CD4-positive, alpha-beta T cell (primary cell): Measurements from ENCODE around the gene SLC12A3. TPM values are rescaled to one million over a fixed set of nuclear protein-coding genes. Genes with fewer than 3 reads are reported as not detected.

Experiments
- ATAC-seq: fragments of 200-7000 bp; cut with Tn5 transposase; one replicate; pipeline ENCODE4 v1.10.0; 2022; ENCODE audit warnings: mild to moderate bottlenecking; ENCODE audit not compliant: poor library complexity
- CTCF ChIA-PET: fragments of 350-600 bp; sonication (Branson Sonifier 250); formaldehyde crosslinking; loops from one replicate; lab custom pipeline; 2021; ENCODE audit warnings: antibody characterized with exemption, inconsistent platforms; lab: Charles Lee
- POLR2A ChIA-PET: fragments of 350-600 bp; sonication (Branson Sonifier 250); formaldehyde crosslinking; loops from one replicate; lab custom pipeline; 2021; ENCODE audit warnings: antibody characterized with exemption, inconsistent platforms; lab: Charles Lee
- DNase-seq, 14 experiments: peaks; one replicate each; pipeline ENCODE4 v3.0.0-alpha.2; 2013 to 2020; ENCODE audit warnings: mixed read lengths in 2 of 14
- H3K27ac ChIP-seq, 2 donors: one replicate each; pipeline versions ENCODE4 v1.5.1 to v1.7.0; 2013; ENCODE audit warnings: low read length in 2 of 2, low read depth in 1 of 2, mild to moderate bottlenecking in 1 of 2
- H3K27me3 ChIP-seq, 2 experiments: 1 replicate in 1 of 2; 2 replicates in 1 of 2; pipeline versions ENCODE4 v1.6.1 to v1.7.0; 2013; ENCODE audit warnings: low read length in 2 of 2, control low read depth in 1 of 2, mild to moderate bottlenecking in 1 of 2, moderate library complexity in 1 of 2; ENCODE audit not compliant: insufficient read depth in 2 of 2, control insufficient read depth in 1 of 2
- H3K36me3 ChIP-seq: one replicate; pipeline ENCODE4 v1.6.1; 2013; ENCODE audit warnings: low read length, control low read depth; ENCODE audit not compliant: insufficient read depth
- H3K4me1 ChIP-seq: one replicate; pipeline ENCODE4 v1.6.1; 2013; ENCODE audit warnings: low read length, control low read depth; ENCODE audit not compliant: insufficient read depth
- H3K4me3 ChIP-seq: one replicate; pipeline ENCODE4 v1.5.1; 2013; ENCODE audit warnings: mild to moderate bottlenecking, low read length, moderate library complexity
- H3K9me3 ChIP-seq, 2 experiments: 1 replicate in 1 of 2; 2 replicates in 1 of 2; pipeline versions ENCODE4 v1.6.1 to v1.7.0; 2013; ENCODE audit warnings: low read length in 2 of 2, mild to moderate bottlenecking in 2 of 2, control low read depth in 1 of 2, moderate library complexity in 1 of 2; ENCODE audit not compliant: control insufficient read depth in 1 of 2, insufficient read depth in 1 of 2
- H3K27ac Mint-ChIP-seq: one replicate; pipeline ENCODE4 v1.8.0; 2020; ENCODE audit warnings: mixed read lengths
- H3K27me3 Mint-ChIP-seq: one replicate; pipeline ENCODE4 v1.8.0; 2021; ENCODE audit warnings: mixed read lengths
- H3K36me3 Mint-ChIP-seq: one replicate; pipeline ENCODE4 v1.8.0; 2021; ENCODE audit warnings: low read depth, mixed read lengths
- H3K4me1 Mint-ChIP-seq: one replicate; pipeline ENCODE4 v1.8.0; 2021; ENCODE audit warnings: low read depth, mixed read lengths
- H3K4me3 Mint-ChIP-seq: one replicate; pipeline ENCODE4 v1.8.0; 2020; ENCODE audit warnings: mild to moderate bottlenecking, mixed read lengths
- H3K9me3 Mint-ChIP-seq: one replicate; pipeline ENCODE4 v1.8.0; 2020; ENCODE audit warnings: mixed read lengths
- intact Hi-C, 2 experiments: fragments of 100-400 bp; cut with DNase I in 1 of 2; cut with micrococcal nuclease in 1 of 2; formaldehyde crosslinking; loops; one replicate each; pipeline versions ENCODE4 v1.15.1 to v1.9.0; 2023 to 2025; cut with DNase I, micrococcal nuclease
- total RNA-seq, 174 experiments: library from RNA in 2 of 174; stranded (reverse) in 2 of 174; gene quantifications; one replicate each; pipeline ENCODE4 v1.2.3 and lab custom pipeline; 2021 to 2026
- TF ChIP-seq, protein P1 (sequence below): fragments of 200-600 bp; IDR thresholded peaks from one replicate; pipeline ENCODE4 v1.8.0; 2022; ENCODE audit warnings: antibody characterized with exemption, mild to moderate bottlenecking

The SLC12A3 gene
- total RNA-seq, 2 experiments from 2014 or later, result not detected

DNA sequence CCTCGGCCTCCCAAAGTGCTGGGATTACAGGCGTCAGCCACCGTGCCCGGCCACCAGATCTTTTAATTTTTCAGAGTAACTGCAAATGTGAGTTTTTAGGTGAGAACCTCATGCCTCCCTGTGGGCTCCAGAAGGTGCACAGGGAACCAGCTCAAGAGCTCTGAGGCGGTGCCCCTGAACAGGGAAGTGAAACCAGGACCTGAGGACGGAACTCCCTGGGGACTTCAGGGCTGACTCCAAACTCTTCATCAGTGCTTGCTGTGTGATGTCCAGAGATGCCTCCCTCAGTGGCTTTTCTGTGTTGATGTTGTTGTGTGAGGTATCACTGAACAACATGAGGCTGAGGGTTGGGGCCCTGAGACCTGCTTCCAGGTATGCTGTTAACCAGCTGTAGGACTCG, 23.8 kb downstream of the SLC12A3 start:
- Mint-ChIP-seq H3K4me3 (no peak overlapping the region), H3K9me3 (no peaks in the 10 kb centered on the region), H3K27me3 (no peaks in the 10 kb centered on the region), H3K36me3 (no peaks in the 10 kb centered on the region), H3K4me1 (no peaks in the 10 kb centered on the region), H3K27ac (no peak overlapping the region)
- peak in 2 of 14 experiments; percentile 47 to 52 for DNase-seq
- Histone ChIP-seq H3K9me3 (peaks cover 0 to 5% of the 10 kb centered on the region in 2 experiments), H3K4me1 (no peaks in the 10 kb centered on the region), H3K36me3 (no peaks in the 10 kb centered on the region), H3K27ac (no peak overlapping the region), H3K4me3 (no peak overlapping the region), H3K27me3 (no peaks in the 10 kb centered on the region)
- POLR2A ChIA-PET, result interaction anchor here (0.6 kb wide), 1 partner anchor 22 kb away, joined by 3 read pairs; no protein-coding TSS in a partner anchor
- CTCF ChIA-PET, result no interaction called here
- no peak for ATAC-seq
- intact Hi-C loops, result no loop called here
- TF ChIP-seq, protein P1, sequence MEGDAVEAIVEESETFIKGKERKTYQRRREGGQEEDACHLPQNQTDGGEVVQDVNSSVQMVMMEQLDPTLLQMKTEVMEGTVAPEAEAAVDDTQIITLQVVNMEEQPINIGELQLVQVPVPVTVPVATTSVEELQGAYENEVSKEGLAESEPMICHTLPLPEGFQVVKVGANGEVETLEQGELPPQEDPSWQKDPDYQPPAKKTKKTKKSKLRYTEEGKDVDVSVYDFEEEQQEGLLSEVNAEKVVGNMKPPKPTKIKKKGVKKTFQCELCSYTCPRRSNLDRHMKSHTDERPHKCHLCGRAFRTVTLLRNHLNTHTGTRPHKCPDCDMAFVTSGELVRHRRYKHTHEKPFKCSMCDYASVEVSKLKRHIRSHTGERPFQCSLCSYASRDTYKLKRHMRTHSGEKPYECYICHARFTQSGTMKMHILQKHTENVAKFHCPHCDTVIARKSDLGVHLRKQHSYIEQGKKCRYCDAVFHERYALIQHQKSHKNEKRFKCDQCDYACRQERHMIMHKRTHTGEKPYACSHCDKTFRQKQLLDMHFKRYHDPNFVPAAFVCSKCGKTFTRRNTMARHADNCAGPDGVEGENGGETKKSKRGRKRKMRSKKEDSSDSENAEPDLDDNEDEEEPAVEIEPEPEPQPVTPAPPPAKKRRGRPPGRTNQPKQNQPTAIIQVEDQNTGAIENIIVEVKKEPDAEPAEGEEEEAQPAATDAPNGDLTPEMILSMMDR, result no peak

DNA sequence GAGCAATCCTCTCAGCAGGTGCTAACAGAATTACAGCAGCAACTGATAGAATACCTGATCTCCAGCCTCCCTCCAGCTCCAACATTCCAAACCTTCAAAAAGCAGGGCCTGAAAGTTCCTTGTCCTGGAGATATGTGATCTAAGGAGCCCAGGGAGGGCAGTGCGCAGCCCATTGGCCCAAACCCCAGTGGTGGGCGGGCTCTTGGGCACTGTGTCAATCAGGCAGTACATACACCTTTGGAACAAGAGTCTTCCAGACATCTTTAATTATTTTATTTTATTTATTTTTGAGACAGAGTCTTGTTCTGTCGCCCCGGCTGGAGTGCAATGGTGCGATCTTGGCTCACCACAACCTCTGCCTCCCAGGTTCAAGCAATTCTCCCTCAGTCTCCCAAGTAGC, 24.2 kb downstream of the SLC12A3 start:
- TF ChIP-seq, protein P1, result no peak
- H3K9me3 Mint-ChIP-seq, result no peaks in the 10 kb centered on the region
- POLR2A ChIA-PET, result interaction anchor here (0.6 kb wide), 1 partner anchor 22 kb away, joined by 3 read pairs; no protein-coding TSS in a partner anchor
- no peaks in the 10 kb centered on the region for H3K36me3 Mint-ChIP-seq
- Histone ChIP-seq H3K36me3 (no peaks in the 10 kb centered on the region), H3K4me3 (no peak overlapping the region), H3K9me3 (peaks cover 0 to 5% of the 10 kb centered on the region in 2 experiments), H3K4me1 (no peaks in the 10 kb centered on the region), H3K27me3 (no peaks in the 10 kb centered on the region), H3K27ac (no peak overlapping the region)
- no peaks in the 10 kb centered on the region for H3K27me3 Mint-ChIP-seq
- no peak for ATAC-seq
- CTCF ChIA-PET, result no interaction called here
- no peak for DNase-seq
- no peaks in the 10 kb centered on the region for H3K4me1 Mint-ChIP-seq
- no peak overlapping the region for H3K27ac Mint-ChIP-seq
- no peak overlapping the region for H3K4me3 Mint-ChIP-seq
- intact Hi-C loops, result no loop called here

DNA sequence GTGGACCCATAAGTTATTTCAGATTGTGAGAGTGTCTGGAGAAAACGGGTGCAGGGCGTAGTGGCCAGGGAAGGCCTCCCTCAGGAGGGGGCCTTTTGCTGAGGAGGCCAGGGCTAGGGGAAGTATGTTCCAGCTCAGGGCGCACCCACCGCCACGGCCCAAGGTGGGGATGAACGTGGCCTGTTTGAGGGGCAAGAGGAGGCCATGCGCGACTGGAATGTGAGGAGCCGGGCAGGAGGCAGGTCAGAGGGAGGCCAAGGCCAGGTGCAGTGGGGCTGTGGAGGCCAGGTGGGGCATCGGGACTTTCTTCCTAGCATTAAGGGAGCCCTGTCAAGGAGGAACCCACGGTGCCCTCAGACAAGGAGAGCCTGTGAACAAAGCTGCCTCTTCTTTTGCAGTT, 26.7 kb downstream of the SLC12A3 start:
- DNase-seq (no peak), ATAC-seq (no peak)
- Histone ChIP-seq H3K4me1 (no peaks in the 10 kb centered on the region), H3K27ac (no peak overlapping the region), H3K4me3 (no peak overlapping the region), H3K27me3 (no peaks in the 10 kb centered on the region), H3K9me3 (peaks cover 0 to 5% of the 10 kb centered on the region in 2 experiments), H3K36me3 (no peaks in the 10 kb centered on the region)
- ChIA-PET POLR2A (no interaction called here), CTCF (no interaction called here)
- intact Hi-C loops, result no loop called here
- Mint-ChIP-seq H3K9me3 (no peaks in the 10 kb centered on the region), H3K4me1 (no peaks in the 10 kb centered on the region), H3K4me3 (no peak overlapping the region), H3K27me3 (no peaks in the 10 kb centered on the region), H3K27ac (no peak overlapping the region), H3K36me3 (no peaks in the 10 kb centered on the region)
- TF ChIP-seq, protein P1, result no peak
